ENCODE data around the gene PHF3.

GRCh38 chr6:63663147-63663955, 27.7 kb downstream of the PHF3 start:
- TF ChIP-seq, protein P1, sequence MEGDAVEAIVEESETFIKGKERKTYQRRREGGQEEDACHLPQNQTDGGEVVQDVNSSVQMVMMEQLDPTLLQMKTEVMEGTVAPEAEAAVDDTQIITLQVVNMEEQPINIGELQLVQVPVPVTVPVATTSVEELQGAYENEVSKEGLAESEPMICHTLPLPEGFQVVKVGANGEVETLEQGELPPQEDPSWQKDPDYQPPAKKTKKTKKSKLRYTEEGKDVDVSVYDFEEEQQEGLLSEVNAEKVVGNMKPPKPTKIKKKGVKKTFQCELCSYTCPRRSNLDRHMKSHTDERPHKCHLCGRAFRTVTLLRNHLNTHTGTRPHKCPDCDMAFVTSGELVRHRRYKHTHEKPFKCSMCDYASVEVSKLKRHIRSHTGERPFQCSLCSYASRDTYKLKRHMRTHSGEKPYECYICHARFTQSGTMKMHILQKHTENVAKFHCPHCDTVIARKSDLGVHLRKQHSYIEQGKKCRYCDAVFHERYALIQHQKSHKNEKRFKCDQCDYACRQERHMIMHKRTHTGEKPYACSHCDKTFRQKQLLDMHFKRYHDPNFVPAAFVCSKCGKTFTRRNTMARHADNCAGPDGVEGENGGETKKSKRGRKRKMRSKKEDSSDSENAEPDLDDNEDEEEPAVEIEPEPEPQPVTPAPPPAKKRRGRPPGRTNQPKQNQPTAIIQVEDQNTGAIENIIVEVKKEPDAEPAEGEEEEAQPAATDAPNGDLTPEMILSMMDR (IDR thresholded peaks at IDR 0.05), result no peak
- TF ChIP-seq SIN3A (IDR thresholded peaks at IDR 0.05; ENCODE audit: borderline replicate concordance, insufficient read depth, low read depth, low read length), result no peak
- TF ChIP-seq REST (IDR thresholded peaks at IDR 0.05; ENCODE audit: insufficient read depth in 1 of 2, low read depth in 2 of 2, low read length in 1 of 2), result no peak
